Tibial artery (tissue), 4 donors: ENCODE data around the gene SMYD1.

ENCODE experiments used
- DNase-seq, 2 donors: peaks; one replicate each; pipeline ENCODE4 v3.0.0-alpha.2; 2019
- H3K27ac ChIP-seq, 2 donors: fragments of 200-600 bp; sonication (generic) in 1 of 2; 1 replicate in 1 of 2; 2 replicates in 1 of 2; pipeline ENCODE4 v1.5.1; 2018 to 2019; ENCODE audit warnings: mild to moderate bottlenecking in 1 of 2
- H3K27me3 ChIP-seq, 2 donors: fragments of 200-600 bp; sonication (generic) in 1 of 2; one replicate each; pipeline versions ENCODE4 v1.5.1 to v1.6.0; 2016 to 2019
- H3K36me3 ChIP-seq, 3 donors: fragments of 200-600 bp; sonication (generic) in 2 of 3; one replicate each; pipeline ENCODE4 v1.5.1; 2016 to 2019; ENCODE audit warnings: mild to moderate bottlenecking in 2 of 3
- H3K4me1 ChIP-seq, 4 donors: fragments of 200-600 bp; sonication (generic) in 2 of 4; 1 replicate in 3 of 4; 2 replicates in 1 of 4; pipeline ENCODE4 v1.5.1; 2016 to 2019
- H3K4me3 ChIP-seq, 2 donors: fragments of 200-600 bp; sonication (generic) in 1 of 2; 1 replicate in 1 of 2; 2 replicates in 1 of 2; pipeline ENCODE4 v1.5.1; 2018 to 2019; ENCODE audit warnings: mild to moderate bottlenecking in 2 of 2
- H3K9me3 ChIP-seq, 3 donors: fragments of 200-600 bp; sonication (generic) in 1 of 3; one replicate each; pipeline ENCODE4 v1.5.1; 2016 to 2019
- CTCF ChIP-seq, 2 experiments: fragments of 200-600 bp in 1 of 2; fragments of 450-650 bp in 1 of 2; IDR thresholded peaks; one replicate each; pipeline ENCODE4 v1.5.1; 2017 to 2019; ENCODE audit warnings: antibody characterized with exemption in 2 of 2, mild to moderate bottlenecking in 1 of 2, moderate library complexity in 1 of 2
- intact Hi-C: fragments of 100-400 bp; cut with DNase I; formaldehyde crosslinking; loops from one replicate; pipeline ENCODE4 v1.15.0; 2023; ENCODE audit warnings: low total_unique reads

SMYD1 gene

GRCh38 chr2:88116669-88117432 is 49.2 kb downstream of the SMYD1 start:
- Histone ChIP-seq H3K27me3 (peaks cover 0 to 4% of the 10 kb centered on the region in 2 donors), H3K4me3 (no peak overlapping the region), H3K36me3 (no peaks in the 10 kb centered on the region), H3K27ac (no peak overlapping the region), H3K9me3 (no peaks in the 10 kb centered on the region), H3K4me1 (no peaks in the 10 kb centered on the region)
- DNase-seq = no peak
- intact Hi-C loops = no loop called here
- no peak for TF ChIP-seq CTCF (IDR thresholded peaks at IDR 0.05)

- Histone ChIP-seq H3K9me3 (no peaks in the 10 kb centered on the region), H3K4me1 (no peaks in the 10 kb centered on the region), H3K36me3 (no peaks in the 10 kb centered on the region), H3K27ac (no peak overlapping the region), H3K27me3 (peaks cover 0 to 4% of the 10 kb centered on the region in 2 donors), H3K4me3 (no peak overlapping the region)
- no peak for TF ChIP-seq CTCF (IDR thresholded peaks at IDR 0.05)
- intact Hi-C loops = no loop called here
- DNase-seq = no peak
Measured at GRCh38 chr2:88117973-88118372, 50.3 kb downstream of the SMYD1 start.

GRCh38 chr2:88121678-88122077 is 54.1 kb downstream of the SMYD1 start:
- Histone ChIP-seq H3K36me3 (no peaks in the 10 kb centered on the region), H3K4me1 (no peaks in the 10 kb centered on the region), H3K27me3 (peaks cover 0 to 12% of the 10 kb centered on the region in 2 donors), H3K9me3 (no peaks in the 10 kb centered on the region), H3K4me3 (no peak overlapping the region), H3K27ac (no peak overlapping the region)
- intact Hi-C loops = no loop called here
- DNase-seq = no peak
- no peak for TF ChIP-seq CTCF (IDR thresholded peaks at IDR 0.05)

GRCh38 chr2:88122141-88122884 is 54.7 kb downstream of the SMYD1 start:
- TF ChIP-seq CTCF (IDR thresholded peaks at IDR 0.05) = no peak
- no peaks in the 10 kb centered on the region for H3K4me1 ChIP-seq
- H3K27ac ChIP-seq = no peak overlapping the region
- H3K9me3 ChIP-seq = no peaks in the 10 kb centered on the region
- peaks cover 0 to 12% of the 10 kb centered on the region in 2 donors for H3K27me3 ChIP-seq
- H3K36me3 ChIP-seq = no peaks in the 10 kb centered on the region
- intact Hi-C loops = no loop called here
- no peak for DNase-seq
- no peak overlapping the region for H3K4me3 ChIP-seq

- H3K4me3 ChIP-seq = no peak overlapping the region
- no peaks in the 10 kb centered on the region for H3K9me3 ChIP-seq
- H3K27me3 ChIP-seq = peaks cover 0 to 12% of the 10 kb centered on the region in 2 donors
- DNase-seq = no peak
- no peaks in the 10 kb centered on the region for H3K4me1 ChIP-seq
- no peak overlapping the region for H3K27ac ChIP-seq
- intact Hi-C loops = no loop called here
- no peak for TF ChIP-seq CTCF (IDR thresholded peaks at IDR 0.05)
- no peaks in the 10 kb centered on the region for H3K36me3 ChIP-seq
Measured at GRCh38 chr2:88123164-88123974, 55.7 kb downstream of the SMYD1 start.
